Measurements from ENCODE around the gene BACH1.

BACH1 gene

GRCh38 chr21:29316029-29316742, 17.5 kb downstream of the BACH1 start:
- no peaks in the 10 kb centered on the region for H3K27me3 Mint-ChIP-seq
- peaks cover 19% of the 10 kb centered on the region for H3K36me3 Mint-ChIP-seq
- H3K4me3 Mint-ChIP-seq: no peak overlapping the region
- H3K27ac Mint-ChIP-seq: no peak overlapping the region
- H3K9me3 Mint-ChIP-seq (ENCODE audit: low read depth): peaks cover 4% of the 10 kb centered on the region
- peaks cover 81% of the 10 kb centered on the region for H3K4me1 Mint-ChIP-seq (ENCODE audit: low read depth)

- Mint-ChIP-seq H3K4me1 (ENCODE audit: low read depth) (peaks cover 75% of the 10 kb centered on the region), H3K36me3 (peaks cover 20% of the 10 kb centered on the region), H3K27me3 (no peaks in the 10 kb centered on the region), H3K4me3 (no peak overlapping the region), H3K27ac (no peak overlapping the region), H3K9me3 (ENCODE audit: low read depth) (peaks cover 6% of the 10 kb centered on the region)
Observed at GRCh38 chr21:29316806-29317205, 18.1 kb downstream of the BACH1 start.

GRCh38 chr21:29318354-29318753, 19.6 kb downstream of the BACH1 start:
- no peaks in the 10 kb centered on the region for H3K27me3 Mint-ChIP-seq
- H3K4me1 Mint-ChIP-seq (ENCODE audit: low read depth): peaks cover 60% of the 10 kb centered on the region
- no peak overlapping the region for H3K27ac Mint-ChIP-seq
- no peak overlapping the region for H3K4me3 Mint-ChIP-seq
- H3K9me3 Mint-ChIP-seq (ENCODE audit: low read depth): peaks cover 6% of the 10 kb centered on the region
- H3K36me3 Mint-ChIP-seq: peaks cover 16% of the 10 kb centered on the region

GRCh38 chr21:29320031-29320430, 21.3 kb downstream of the BACH1 start:
- H3K4me3 Mint-ChIP-seq: no peak overlapping the region
- H3K9me3 Mint-ChIP-seq (ENCODE audit: low read depth): peaks cover 6% of the 10 kb centered on the region
- peaks cover 19% of the 10 kb centered on the region for H3K36me3 Mint-ChIP-seq
- no peaks in the 10 kb centered on the region for H3K27me3 Mint-ChIP-seq
- peaks cover 45% of the 10 kb centered on the region for H3K4me1 Mint-ChIP-seq (ENCODE audit: low read depth)
- no peak overlapping the region for H3K27ac Mint-ChIP-seq

GRCh38 chr21:29321217-29321616, 22.5 kb downstream of the BACH1 start:
- Mint-ChIP-seq H3K4me3 (no peak overlapping the region), H3K36me3 (peaks cover 19% of the 10 kb centered on the region), H3K27me3 (no peaks in the 10 kb centered on the region), H3K4me1 (ENCODE audit: low read depth) (peaks cover 39% of the 10 kb centered on the region), H3K9me3 (ENCODE audit: low read depth) (peaks cover 6% of the 10 kb centered on the region), H3K27ac (no peak overlapping the region)

- Mint-ChIP-seq H3K27me3 (no peaks in the 10 kb centered on the region), H3K9me3 (ENCODE audit: low read depth) (peaks cover 6% of the 10 kb centered on the region), H3K27ac (no peak overlapping the region), H3K4me3 (no peak overlapping the region), H3K4me1 (ENCODE audit: low read depth) (peaks cover 30% of the 10 kb centered on the region), H3K36me3 (peaks cover 21% of the 10 kb centered on the region)
Observed at GRCh38 chr21:29321932-29322928, 23.5 kb downstream of the BACH1 start.

GRCh38 chr21:29323189-29323588, 24.5 kb downstream of the BACH1 start:
- H3K27me3 Mint-ChIP-seq: no peaks in the 10 kb centered on the region
- no peak overlapping the region for H3K27ac Mint-ChIP-seq
- no peak overlapping the region for H3K4me3 Mint-ChIP-seq
- peaks cover 19% of the 10 kb centered on the region for H3K36me3 Mint-ChIP-seq
- H3K9me3 Mint-ChIP-seq (ENCODE audit: low read depth): peaks cover 6% of the 10 kb centered on the region
- peaks cover 22% of the 10 kb centered on the region for H3K4me1 Mint-ChIP-seq (ENCODE audit: low read depth)

- no peak overlapping the region for H3K27ac Mint-ChIP-seq
- no peaks in the 10 kb centered on the region for H3K27me3 Mint-ChIP-seq
- H3K36me3 Mint-ChIP-seq: peaks cover 8% of the 10 kb centered on the region
- H3K4me1 Mint-ChIP-seq (ENCODE audit: low read depth): peaks cover 8% of the 10 kb centered on the region
- H3K4me3 Mint-ChIP-seq: no peak overlapping the region
- no peaks in the 10 kb centered on the region for H3K9me3 Mint-ChIP-seq (ENCODE audit: low read depth)
Observed at GRCh38 chr21:29326914-29327554, 28.3 kb downstream of the BACH1 start.

GRCh38 chr21:29329406-29329805, 30.7 kb downstream of the BACH1 start:
- H3K36me3 Mint-ChIP-seq: peaks cover 7% of the 10 kb centered on the region
- H3K9me3 Mint-ChIP-seq (ENCODE audit: low read depth): no peaks in the 10 kb centered on the region
- no peak overlapping the region for H3K27ac Mint-ChIP-seq
- H3K4me3 Mint-ChIP-seq: no peak overlapping the region
- H3K4me1 Mint-ChIP-seq (ENCODE audit: low read depth): peaks cover 19% of the 10 kb centered on the region
- no peaks in the 10 kb centered on the region for H3K27me3 Mint-ChIP-seq

GRCh38 chr21:29330797-29331196, 32.1 kb downstream of the BACH1 start:
- H3K9me3 Mint-ChIP-seq (ENCODE audit: low read depth): no peaks in the 10 kb centered on the region
- peaks cover 11% of the 10 kb centered on the region for H3K36me3 Mint-ChIP-seq

GRCh38 chr21:29332461-29333362, 34.0 kb downstream of the BACH1 start:
- H3K27ac Mint-ChIP-seq: peak overlapping the region; percentile 5
- H3K4me3 Mint-ChIP-seq: no peak overlapping the region
- peaks cover 10% of the 10 kb centered on the region for H3K36me3 Mint-ChIP-seq
- H3K9me3 Mint-ChIP-seq (ENCODE audit: low read depth): no peaks in the 10 kb centered on the region
- no peaks in the 10 kb centered on the region for H3K27me3 Mint-ChIP-seq
- peaks cover 26% of the 10 kb centered on the region for H3K4me1 Mint-ChIP-seq (ENCODE audit: low read depth)

More at GRCh38 chr21:29330797-29331196, 32.1 kb downstream of the BACH1 start:
- peaks cover 23% of the 10 kb centered on the region for H3K4me1 Mint-ChIP-seq (ENCODE audit: low read depth)
- H3K27me3 Mint-ChIP-seq: no peaks in the 10 kb centered on the region
- H3K27ac Mint-ChIP-seq: no peak overlapping the region
- no peak overlapping the region for H3K4me3 Mint-ChIP-seq

- Mint-ChIP-seq H3K4me1 (ENCODE audit: low read depth) (peaks cover 26% of the 10 kb centered on the region), H3K27me3 (no peaks in the 10 kb centered on the region), H3K9me3 (ENCODE audit: low read depth) (no peaks in the 10 kb centered on the region), H3K36me3 (peaks cover 10% of the 10 kb centered on the region), H3K4me3 (no peak overlapping the region), H3K27ac (no peak overlapping the region)
Observed at GRCh38 chr21:29333406-29333805, 34.7 kb downstream of the BACH1 start.

GRCh38 chr21:29334717-29335428, 36.2 kb downstream of the BACH1 start:
- peaks cover 12% of the 10 kb centered on the region for H3K36me3 Mint-ChIP-seq
- H3K27ac Mint-ChIP-seq: no peak overlapping the region
- H3K9me3 Mint-ChIP-seq (ENCODE audit: low read depth): no peaks in the 10 kb centered on the region
- no peak overlapping the region for H3K4me3 Mint-ChIP-seq
- no peaks in the 10 kb centered on the region for H3K27me3 Mint-ChIP-seq
- H3K4me1 Mint-ChIP-seq (ENCODE audit: low read depth): peaks cover 31% of the 10 kb centered on the region

All from activated naive CD8-positive, alpha-beta T cell (primary cell).